ENCODE data around the gene KLHDC4. TPM values are rescaled to one million over a fixed set of nuclear protein-coding genes. Genes with fewer than 3 reads are reported as not detected.

Gene KLHDC4
- total and polyA plus RNA-seq, 2 of the 4 experiments (the other 2 are of a cell fraction), result 13.6 to 19.0 TPM

GRCh38 chr16:87747626-87748414 is 18.0 kb downstream of the KLHDC4 start:
- Histone ChIP-seq H4K8ac (ENCODE audit: low read depth in 2 of 2, low read length in 2 of 2) (no peak overlapping the region), H3K4me3 (ENCODE audit: insufficient read depth, low read depth, low read length) (no peak overlapping the region), H3K9ac (ENCODE audit: low read depth, low read length) (no peak overlapping the region), H3K27me3 (ENCODE audit: control insufficient read depth, insufficient read depth, low read length) (no peaks in the 10 kb centered on the region), H3K27ac (ENCODE audit: insufficient read depth, low read length) (no peak overlapping the region), H4K20me1 (ENCODE audit: insufficient read depth, low read length) (peaks cover 3% of the 10 kb centered on the region; the same call in 1 of the 2 replicates), H4K91ac (ENCODE audit: insufficient read depth, low read depth, low read length) (no peak overlapping the region), H3K9me1 (ENCODE audit: insufficient read depth, low read length) (peaks cover 9% of the 10 kb centered on the region; the same call in 1 of the 2 replicates), H2AK9ac (replicated peaks; ENCODE audit: low read depth, low read length, poor library complexity) (no peak overlapping the region), H2BK20ac (ENCODE audit: low read depth, low read length) (no peak overlapping the region), H2AFZ (replicated peaks; ENCODE audit: low read length, poor library complexity) (no peak overlapping the region), H3K18ac (ENCODE audit: low read depth, low read length) (no peak overlapping the region), H3K79me1 (ENCODE audit: low read depth in 1 of 2, low read length in 2 of 2) (peaks cover 4 to 19% of the 10 kb centered on the region in 2 experiments; a peak in 3 of 4 replicates), H2BK120ac (ENCODE audit: low read depth, low read length) (no peak overlapping the region), H3K4me1 (ENCODE audit: control insufficient read depth, insufficient read depth, low read length) (no peaks in the 10 kb centered on the region), H3K23ac (ENCODE audit: low read depth, low read length) (no peak overlapping the region), H3K56ac (ENCODE audit: extremely low read depth, insufficient read depth, low read length) (no peak overlapping the region), H3K14ac (replicated peaks; ENCODE audit: low read depth, low read length) (no peak overlapping the region), H2BK5ac (ENCODE audit: low read depth, low read length, poor library complexity, severe bottlenecking) (no peak overlapping the region), H4K5ac (ENCODE audit: low read depth, low read length) (no peak overlapping the region), H3K4me2 (ENCODE audit: low read depth, low read length) (no peak overlapping the region), H3K36me3 (ENCODE audit: control insufficient read depth, insufficient read depth, low read length) (peaks cover 45% of the 10 kb centered on the region), H3K4ac (ENCODE audit: low read depth, low read length) (no peak overlapping the region), H2AK5ac (ENCODE audit: low read depth, low read length) (no peak overlapping the region), H2BK15ac (ENCODE audit: low read depth, low read length) (no peak overlapping the region), H3K9me3 (ENCODE audit: control insufficient read depth, insufficient read depth, low read length) (no peaks in the 10 kb centered on the region)
- intact Hi-C loops (cut with micrococcal nuclease) (no loop called here), in situ Hi-C loops (cut with MboI; ENCODE audit: low sequenced_read_pairs) (no loop called here), dilution Hi-C loops (cut with HindIII; ENCODE audit: low sequenced_read_pairs, unreplicated experiment) (no loop called here)
- 96% methylated on average over 11 of the region's 22 CpGs; no CpG with 5 or more reads in 1 of the 2 experiments for WGBS, 2 experiments (ENCODE audit: extremely low coverage in 2 of 2, insufficient read length in 1 of 2)
- no TSS peak for BruUV-seq (replicated peaks)
- CTCF ChIA-PET, result no interaction called here
- no peak for TF ChIP-seq FOS (IDR thresholded peaks at IDR 0.05; ENCODE audit: low read depth, low read length)
- no peak for TF ChIP-seq RFX5 (IDR thresholded peaks at IDR 0.05; ENCODE audit: low read depth, low read length)
- TF ChIP-seq CEBPB (IDR thresholded peaks at IDR 0.05; ENCODE audit: low read depth, low read length), result no peak
- TF ChIP-seq RCOR1 (IDR thresholded peaks at IDR 0.05; ENCODE audit: insufficient replicate concordance, low read length), result no peak
- no peak for TF ChIP-seq RAD21 (IDR thresholded peaks at IDR 0.05; ENCODE audit: low read length)
- no peak for ATAC-seq (ENCODE audit: low read depth)
- POLR2A ChIA-PET (ENCODE audit: unreplicated experiment), result no interaction called here
- DNase-seq, result no peak

Data from IMR-90 (cell line).